Stimulated activated CD8-positive, alpha-beta memory T cell treated with anti-CD3 and anti-CD28 coated beads, Interleukin-2, amount 100 ng/mL, for 1 hour (primary cell): Measurements from ENCODE around the gene TRIB2.

Experiments
- DNase-seq, 2 donors: peaks; one replicate each; pipeline ENCODE4 v3.0.0-alpha.2; 2020; ENCODE audit warnings: low read depth in 2 of 2

The TRIB2 gene

DNA sequence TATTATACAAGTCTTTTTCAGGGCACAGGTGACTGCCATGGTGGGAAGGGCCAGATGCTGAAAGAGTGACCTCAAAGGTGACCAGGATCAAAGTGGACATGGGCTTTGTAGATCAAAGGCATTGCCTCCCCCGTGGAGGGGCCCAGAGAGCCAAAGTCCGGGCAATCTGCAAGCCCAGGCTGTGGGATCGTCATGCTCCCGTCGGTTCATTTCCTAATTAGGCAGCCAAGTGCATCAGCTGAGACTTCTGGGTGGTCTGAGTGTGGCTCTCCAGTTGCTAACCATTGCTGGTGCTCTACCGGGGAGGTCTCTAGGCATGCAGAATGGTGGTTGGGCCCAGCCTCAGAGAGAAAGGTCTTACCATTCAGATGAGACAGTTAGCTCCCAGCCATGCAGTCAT is 61.6 kb downstream of the TRIB2 start:
- DNase-seq = no peak

DNA sequence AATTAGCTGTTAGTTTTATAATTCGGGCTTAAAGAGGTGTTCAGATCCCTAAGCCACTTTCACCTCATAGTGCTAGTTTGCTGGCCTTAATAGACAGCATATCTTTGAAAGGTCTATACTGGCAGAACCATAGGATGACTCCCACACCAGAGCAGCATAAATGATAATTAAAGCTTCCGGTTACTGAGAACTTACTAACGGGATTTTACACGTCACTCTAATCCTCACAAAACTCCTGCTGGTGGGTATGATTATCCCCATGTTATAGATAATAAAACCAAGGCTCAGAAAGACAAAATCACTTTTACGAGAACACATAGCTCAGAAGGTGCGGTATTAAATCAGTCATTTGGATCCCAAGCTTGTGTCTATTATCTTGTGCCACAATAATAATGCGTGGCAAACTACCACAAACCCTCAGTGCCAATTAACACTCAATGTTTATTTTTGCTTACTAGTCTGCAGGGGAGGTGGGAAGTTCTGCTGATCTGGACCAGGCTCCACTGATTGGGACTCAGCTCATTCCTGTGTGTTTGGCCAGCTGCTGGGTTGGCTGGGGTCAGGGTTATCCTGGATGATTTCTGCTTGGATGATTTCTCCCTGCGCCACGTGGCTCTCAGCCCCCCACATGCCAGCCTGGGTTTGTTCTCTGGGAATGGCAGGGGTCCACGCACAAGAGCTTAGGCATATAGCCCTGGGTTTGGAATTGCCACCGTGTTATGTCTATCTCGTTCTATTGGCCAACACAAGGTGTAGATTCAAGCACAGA is 62.3 kb downstream of the TRIB2 start:
- DNase-seq = no peak

DNA sequence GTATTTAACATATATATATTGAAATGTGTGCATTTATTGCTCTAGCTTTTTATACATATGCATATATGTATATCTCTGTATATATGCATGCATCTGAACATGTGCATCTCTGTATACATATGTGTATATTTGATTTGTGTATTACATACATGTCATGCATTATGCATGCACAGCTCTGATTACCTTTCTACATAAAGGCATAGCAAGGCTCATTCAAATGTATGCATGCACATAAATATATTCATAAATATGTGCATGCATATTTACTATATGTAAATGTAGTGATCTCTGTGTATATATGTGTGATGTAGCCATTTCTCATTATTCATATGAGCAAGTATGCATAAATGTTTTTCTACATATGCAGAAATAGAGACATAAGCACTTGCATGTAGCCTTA is 64.6 kb downstream of the TRIB2 start:
- DNase-seq = no peak

DNA sequence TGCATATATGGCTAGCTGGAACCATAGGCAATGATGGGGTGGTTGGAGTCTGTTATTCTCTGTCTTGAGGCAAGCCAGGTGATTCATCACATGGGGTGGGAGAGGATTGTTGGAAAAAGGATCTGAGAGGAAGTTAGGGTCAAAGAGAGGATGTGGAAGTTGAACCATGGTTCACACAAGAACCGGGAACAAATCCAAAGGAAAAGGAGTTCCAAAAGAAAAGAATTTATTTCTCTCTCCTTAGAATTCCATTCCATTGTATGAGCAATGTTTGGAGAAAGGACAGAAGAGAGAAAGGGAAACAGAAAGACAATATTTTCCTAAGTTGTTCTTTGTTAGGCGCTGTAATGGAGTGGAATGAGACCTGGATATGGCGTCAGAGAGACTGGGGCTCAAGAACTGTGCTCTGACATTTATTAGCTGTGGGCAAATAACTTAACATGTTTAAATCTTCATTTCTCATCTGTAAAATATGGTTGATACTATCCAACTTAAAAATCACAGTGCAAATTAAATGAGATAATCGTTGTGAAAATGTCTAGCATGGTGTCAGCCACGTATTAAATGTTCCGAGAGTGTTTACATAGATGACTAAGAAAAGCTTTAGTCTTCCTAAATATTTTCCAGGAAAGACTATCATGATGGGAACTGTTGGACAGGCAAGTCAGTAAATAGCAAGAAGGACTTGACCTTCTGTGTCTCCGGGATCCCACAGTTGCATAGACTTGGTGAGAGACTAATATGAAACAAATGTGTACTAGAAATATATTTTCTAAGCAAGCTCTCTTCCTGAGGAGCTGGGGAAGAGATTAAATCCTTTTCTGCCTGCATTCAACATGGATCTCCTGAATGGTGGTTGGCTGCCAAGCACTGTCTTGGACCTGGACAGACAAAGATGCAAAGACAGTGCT is 71.4 kb downstream of the TRIB2 start:
- no peak for DNase-seq

DNA sequence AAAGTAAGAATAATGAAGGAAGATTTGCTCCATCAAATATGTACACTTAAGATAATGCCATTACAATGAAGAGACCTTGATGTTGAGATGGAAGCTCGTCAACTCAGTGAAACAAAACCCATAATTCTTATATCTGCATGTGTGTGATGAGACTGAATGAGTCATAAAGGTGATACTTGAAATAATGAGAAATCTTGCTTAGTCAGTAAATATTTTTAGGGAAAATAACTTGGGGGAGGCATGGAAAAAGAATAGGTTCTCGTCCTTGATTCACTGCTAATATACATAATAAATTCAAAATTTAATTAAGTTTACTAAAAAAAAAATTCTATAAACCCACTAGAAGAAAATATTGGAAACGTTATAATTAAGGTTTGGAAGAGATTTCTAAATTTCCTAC is 75.2 kb downstream of the TRIB2 start:
- DNase-seq = no peak
